Stimulated activated CD8-positive, alpha-beta memory T cell treated with anti-CD3 and anti-CD28 coated beads, Interleukin-15, amount 100 ng/mL, for 24 hours (primary cell): ENCODE measurements around the gene NMU.
"Not testable (repeated sequence)": the region's sequence is repeated elsewhere in the genome, so short reads cannot be mapped to it uniquely, and the experiment has no call there.

Source experiments
- DNase-seq: peaks from one replicate; pipeline ENCODE4 v3.0.0-alpha.2; 2020; ENCODE audit warnings: low read depth

NMU gene

GRCh38 chr4:55554453-55555030, 81.6 kb downstream of the NMU start:
- no peak for DNase-seq

- no peak for DNase-seq
Measured at GRCh38 chr4:55553441-55554201, 82.5 kb downstream of the NMU start.

- not testable (repeated sequence) for DNase-seq
Measured at GRCh38 chr4:55551964-55552363, 84.1 kb downstream of the NMU start.

- no peak for DNase-seq
Measured at GRCh38 chr4:55549888-55550287, 86.2 kb downstream of the NMU start.

GRCh38 chr4:55547918-55548317, 88.2 kb downstream of the NMU start:
- DNase-seq: no peak

- no peak for DNase-seq
Measured at GRCh38 chr4:55547466-55547770, 88.7 kb downstream of the NMU start.

- peak; percentile 65 for DNase-seq
Measured at GRCh38 chr4:55546756-55547465, 89.2 kb downstream of the NMU start, which contains the start of gene CLOCK. CLOCK (minus strand) TSS chr4:55546909; CDS start chr4:55482785, 64,124 bp downstream.

- no peak for DNase-seq
Measured at GRCh38 chr4:55546506-55546755, 89.7 kb downstream of the NMU start.

GRCh38 chr4:55545641-55546505, 90.2 kb downstream of the NMU start:
- peak; percentile 39 for DNase-seq
